CD4-positive, alpha-beta T cell (primary cell): Measurements from ENCODE around the gene CLBA1. TPM values are rescaled to one million over a fixed set of nuclear protein-coding genes. Genes with fewer than 3 reads are reported as not detected.
"Not testable (repeated sequence)": the region's sequence is repeated elsewhere in the genome, so short reads cannot be mapped to it uniquely, and the experiment has no call there.

Experiments used
- ATAC-seq: fragments of 200-7000 bp; cut with Tn5 transposase; one replicate; pipeline ENCODE4 v1.10.0; 2022; ENCODE audit warnings: mild to moderate bottlenecking; ENCODE audit not compliant: poor library complexity
- CTCF ChIA-PET: fragments of 350-600 bp; sonication (Branson Sonifier 250); formaldehyde crosslinking; loops from one replicate; lab custom pipeline; 2021; ENCODE audit warnings: antibody characterized with exemption, inconsistent platforms; lab: Charles Lee
- POLR2A ChIA-PET: fragments of 350-600 bp; sonication (Branson Sonifier 250); formaldehyde crosslinking; loops from one replicate; lab custom pipeline; 2021; ENCODE audit warnings: antibody characterized with exemption, inconsistent platforms; lab: Charles Lee
- DNase-seq, 14 experiments: peaks; one replicate each; pipeline ENCODE4 v3.0.0-alpha.2; 2013 to 2020; ENCODE audit warnings: mixed read lengths in 2 of 14
- H3K27ac ChIP-seq, 2 donors: one replicate each; pipeline versions ENCODE4 v1.5.1 to v1.7.0; 2013; ENCODE audit warnings: low read length in 2 of 2, low read depth in 1 of 2, mild to moderate bottlenecking in 1 of 2
- H3K27me3 ChIP-seq, 2 experiments: 1 replicate in 1 of 2; 2 replicates in 1 of 2; pipeline versions ENCODE4 v1.6.1 to v1.7.0; 2013; ENCODE audit warnings: low read length in 2 of 2, control low read depth in 1 of 2, mild to moderate bottlenecking in 1 of 2, moderate library complexity in 1 of 2; ENCODE audit not compliant: insufficient read depth in 2 of 2, control insufficient read depth in 1 of 2
- H3K36me3 ChIP-seq: one replicate; pipeline ENCODE4 v1.6.1; 2013; ENCODE audit warnings: low read length, control low read depth; ENCODE audit not compliant: insufficient read depth
- H3K4me1 ChIP-seq: one replicate; pipeline ENCODE4 v1.6.1; 2013; ENCODE audit warnings: low read length, control low read depth; ENCODE audit not compliant: insufficient read depth
- H3K4me3 ChIP-seq: one replicate; pipeline ENCODE4 v1.5.1; 2013; ENCODE audit warnings: mild to moderate bottlenecking, low read length, moderate library complexity
- H3K9me3 ChIP-seq, 2 experiments: 1 replicate in 1 of 2; 2 replicates in 1 of 2; pipeline versions ENCODE4 v1.6.1 to v1.7.0; 2013; ENCODE audit warnings: low read length in 2 of 2, mild to moderate bottlenecking in 2 of 2, control low read depth in 1 of 2, moderate library complexity in 1 of 2; ENCODE audit not compliant: control insufficient read depth in 1 of 2, insufficient read depth in 1 of 2
- H3K27ac Mint-ChIP-seq: one replicate; pipeline ENCODE4 v1.8.0; 2020; ENCODE audit warnings: mixed read lengths
- H3K27me3 Mint-ChIP-seq: one replicate; pipeline ENCODE4 v1.8.0; 2021; ENCODE audit warnings: mixed read lengths
- H3K36me3 Mint-ChIP-seq: one replicate; pipeline ENCODE4 v1.8.0; 2021; ENCODE audit warnings: low read depth, mixed read lengths
- H3K4me1 Mint-ChIP-seq: one replicate; pipeline ENCODE4 v1.8.0; 2021; ENCODE audit warnings: low read depth, mixed read lengths
- H3K4me3 Mint-ChIP-seq: one replicate; pipeline ENCODE4 v1.8.0; 2020; ENCODE audit warnings: mild to moderate bottlenecking, mixed read lengths
- H3K9me3 Mint-ChIP-seq: one replicate; pipeline ENCODE4 v1.8.0; 2020; ENCODE audit warnings: mixed read lengths
- intact Hi-C, 2 experiments: fragments of 100-400 bp; cut with DNase I in 1 of 2; cut with micrococcal nuclease in 1 of 2; formaldehyde crosslinking; loops; one replicate each; pipeline versions ENCODE4 v1.15.1 to v1.9.0; 2023 to 2025; cut with DNase I, micrococcal nuclease
- total RNA-seq, 174 experiments: library from RNA in 2 of 174; stranded (reverse) in 2 of 174; gene quantifications; one replicate each; pipeline ENCODE4 v1.2.3 and lab custom pipeline; 2021 to 2026
- TF ChIP-seq, protein P1 (sequence below): fragments of 200-600 bp; IDR thresholded peaks from one replicate; pipeline ENCODE4 v1.8.0; 2022; ENCODE audit warnings: antibody characterized with exemption, mild to moderate bottlenecking

Gene CLBA1
- total RNA-seq, 2 experiments from 2014 or later: 1.7 to 1.8 TPM

DNA sequence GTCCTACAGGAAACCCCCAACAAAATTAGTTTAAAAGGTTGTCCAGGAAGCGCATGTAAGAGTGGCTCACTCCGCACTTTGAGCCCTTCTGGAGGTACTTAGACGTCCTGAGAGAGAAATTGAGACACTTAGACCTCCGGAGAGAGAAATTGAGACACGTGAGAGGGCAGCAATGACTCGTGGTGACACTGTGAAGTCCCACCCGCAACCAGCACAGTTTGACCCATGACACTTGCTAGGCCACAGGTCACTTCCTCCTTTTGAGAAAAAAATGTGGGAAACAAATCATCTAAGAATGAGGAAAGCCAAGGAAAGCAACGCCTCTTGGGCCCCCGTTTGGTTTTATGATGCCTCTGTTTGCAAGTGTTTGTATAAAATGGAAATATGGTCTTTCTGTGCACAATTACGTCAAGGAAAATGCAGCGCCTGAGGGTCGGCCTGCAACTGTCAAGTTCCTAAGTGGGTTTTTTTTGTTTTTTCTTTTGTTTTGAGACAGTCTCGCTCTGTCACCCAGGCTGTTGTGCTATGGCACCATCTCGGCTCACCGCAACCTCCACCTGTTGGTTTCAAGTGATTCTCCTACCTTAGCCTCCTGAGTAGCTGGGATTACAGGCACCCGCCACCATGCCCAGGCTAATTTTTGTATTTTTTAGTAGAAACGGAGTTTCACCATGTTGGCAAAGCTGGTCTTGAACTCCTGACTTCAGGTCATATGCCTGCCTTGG, 48.9 kb downstream of the CLBA1 start:
- Mint-ChIP-seq H3K27me3 (no peaks in the 10 kb centered on the region), H3K4me1 (peaks cover 15% of the 10 kb centered on the region), H3K4me3 (peak overlapping the region; percentile 42), H3K9me3 (no peaks in the 10 kb centered on the region), H3K36me3 (peaks cover 5% of the 10 kb centered on the region), H3K27ac (peak overlapping the region; percentile 80)
- no peak overlapping the region for H3K27ac ChIP-seq
- no peaks in the 10 kb centered on the region for H3K27me3 ChIP-seq
- intact Hi-C loops: no loop called here
- peak in 2 of 14 experiments; percentile 40 to 60 for DNase-seq
- no peaks in the 10 kb centered on the region for H3K36me3 ChIP-seq
- H3K9me3 ChIP-seq: no peaks in the 10 kb centered on the region
- peaks cover 14% of the 10 kb centered on the region for H3K4me1 ChIP-seq
- TF ChIP-seq, protein P1, sequence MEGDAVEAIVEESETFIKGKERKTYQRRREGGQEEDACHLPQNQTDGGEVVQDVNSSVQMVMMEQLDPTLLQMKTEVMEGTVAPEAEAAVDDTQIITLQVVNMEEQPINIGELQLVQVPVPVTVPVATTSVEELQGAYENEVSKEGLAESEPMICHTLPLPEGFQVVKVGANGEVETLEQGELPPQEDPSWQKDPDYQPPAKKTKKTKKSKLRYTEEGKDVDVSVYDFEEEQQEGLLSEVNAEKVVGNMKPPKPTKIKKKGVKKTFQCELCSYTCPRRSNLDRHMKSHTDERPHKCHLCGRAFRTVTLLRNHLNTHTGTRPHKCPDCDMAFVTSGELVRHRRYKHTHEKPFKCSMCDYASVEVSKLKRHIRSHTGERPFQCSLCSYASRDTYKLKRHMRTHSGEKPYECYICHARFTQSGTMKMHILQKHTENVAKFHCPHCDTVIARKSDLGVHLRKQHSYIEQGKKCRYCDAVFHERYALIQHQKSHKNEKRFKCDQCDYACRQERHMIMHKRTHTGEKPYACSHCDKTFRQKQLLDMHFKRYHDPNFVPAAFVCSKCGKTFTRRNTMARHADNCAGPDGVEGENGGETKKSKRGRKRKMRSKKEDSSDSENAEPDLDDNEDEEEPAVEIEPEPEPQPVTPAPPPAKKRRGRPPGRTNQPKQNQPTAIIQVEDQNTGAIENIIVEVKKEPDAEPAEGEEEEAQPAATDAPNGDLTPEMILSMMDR: no peak
- CTCF ChIA-PET: interaction anchor here (0.6 to 4.4 kb wide), 4 partner anchors 11 to 59 kb away, joined by 3 to 32 read pairs (median 4); no protein-coding TSS in a partner anchor
- no peak overlapping the region for H3K4me3 ChIP-seq
- no peak for ATAC-seq
- POLR2A ChIA-PET: interaction anchor here (0.9 kb wide), 1 partner anchor 14 kb away, joined by 3 read pairs; the partner anchor contains the start of gene CDCA4

DNA sequence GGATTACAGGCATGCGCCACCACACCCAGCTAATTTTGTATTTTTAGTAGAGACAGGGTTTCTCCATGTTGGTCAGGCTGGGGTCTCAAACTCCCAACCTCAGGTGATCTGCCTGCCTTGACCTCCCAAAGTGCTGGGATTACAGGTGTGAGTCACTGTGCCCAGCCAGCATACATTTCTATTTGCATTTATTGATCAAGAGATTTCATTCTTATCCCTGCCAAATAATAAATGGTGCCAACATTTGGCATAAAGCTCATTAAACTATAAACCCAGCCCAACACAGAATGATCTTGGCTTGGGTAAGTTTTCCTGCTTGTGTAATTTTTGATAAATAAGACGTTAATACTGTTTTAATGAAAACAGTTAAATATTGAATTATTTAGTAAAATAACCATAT, 50.0 kb downstream of the CLBA1 start:
- intact Hi-C loops, H3K27me3 ChIP-seq, H3K4me3 Mint-ChIP-seq, H3K36me3 Mint-ChIP-seq, H3K27ac Mint-ChIP-seq, H3K36me3 ChIP-seq, H3K4me3 ChIP-seq, H3K27me3 Mint-ChIP-seq, ATAC-seq, H3K9me3 ChIP-seq, DNase-seq, H3K9me3 Mint-ChIP-seq, POLR2A ChIA-PET, H3K27ac ChIP-seq: not testable (repeated sequence)
- CTCF ChIA-PET: interaction anchor here (1.2 to 4.4 kb wide), 3 partner anchors 10 to 54 kb away, joined by 3 to 32 read pairs (median 6); no protein-coding TSS in a partner anchor
- peaks cover 15% of the 10 kb centered on the region for H3K4me1 Mint-ChIP-seq
- H3K4me1 ChIP-seq: peaks cover 14% of the 10 kb centered on the region

DNA sequence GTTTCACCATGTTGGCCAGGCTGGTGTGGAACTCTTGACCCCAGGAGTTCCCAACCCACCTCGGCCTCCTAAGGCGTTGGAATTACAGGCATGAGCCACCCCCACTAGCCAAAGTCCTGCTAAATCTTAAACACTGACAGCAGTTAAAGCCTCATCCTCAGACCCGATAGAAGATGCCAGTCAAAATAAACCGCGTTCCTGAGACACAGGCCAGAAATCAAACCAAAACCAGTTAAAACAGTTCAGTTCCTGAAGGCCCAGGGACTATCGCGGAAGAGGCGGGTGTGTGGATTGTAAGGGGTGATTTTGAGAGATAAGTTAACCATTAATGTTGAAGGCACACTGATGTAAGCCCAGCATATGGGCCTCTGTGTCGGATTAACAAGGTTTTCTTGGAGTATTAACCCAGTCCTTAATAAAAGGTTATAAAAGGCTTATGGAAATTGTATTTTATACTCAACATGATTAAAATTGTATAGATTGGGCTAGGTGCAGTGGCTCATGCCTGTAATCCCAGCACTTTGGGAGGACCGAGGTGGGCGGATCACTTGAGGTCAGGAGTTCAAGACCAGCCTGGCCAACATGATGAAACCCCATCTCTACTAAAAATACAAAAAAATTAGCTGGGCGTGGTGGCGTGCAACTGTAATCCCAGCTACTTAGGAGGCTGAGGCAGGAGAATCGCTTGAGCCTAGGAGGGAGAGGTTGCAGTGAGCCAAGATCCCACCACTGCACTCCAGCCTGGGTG, 54.0 kb downstream of the CLBA1 start:
- Mint-ChIP-seq H3K4me3 (no peak overlapping the region), H3K4me1 (peaks cover under 1% of the 10 kb centered on the region)
- no peaks in the 10 kb centered on the region for H3K36me3 ChIP-seq

More for the DNA sequence above, 54.0 kb downstream of the CLBA1 start:
- Histone ChIP-seq H3K4me3 (no peak overlapping the region), H3K4me1 (no peaks in the 10 kb centered on the region), H3K27me3 (no peaks in the 10 kb centered on the region), H3K9me3 (no peaks in the 10 kb centered on the region), H3K27ac (no peak overlapping the region)
- H3K27me3 Mint-ChIP-seq: peaks cover 1% of the 10 kb centered on the region
- ATAC-seq (no peak), DNase-seq (no peak)
- ChIA-PET POLR2A (no interaction called here), CTCF (no interaction called here)
- no peaks in the 10 kb centered on the region for H3K9me3 Mint-ChIP-seq
- intact Hi-C loops: no loop called here
- TF ChIP-seq, protein P1: no peak
- no peak overlapping the region for H3K27ac Mint-ChIP-seq
- no peaks in the 10 kb centered on the region for H3K36me3 Mint-ChIP-seq
